HG03558 (cell line): ENCODE measurements around the gene C16orf74.

Source experiments
- ATAC-seq: cut with Tn5 transposase; IDR thresholded peaks from one replicate; pipeline ENCODE4 v1.9.1; 2021; ENCODE audit warnings: moderate number of reproducible peaks; ENCODE audit not compliant: unreplicated experiment; ENCODE audit errors: extremely low read depth

Gene C16orf74

DNA sequence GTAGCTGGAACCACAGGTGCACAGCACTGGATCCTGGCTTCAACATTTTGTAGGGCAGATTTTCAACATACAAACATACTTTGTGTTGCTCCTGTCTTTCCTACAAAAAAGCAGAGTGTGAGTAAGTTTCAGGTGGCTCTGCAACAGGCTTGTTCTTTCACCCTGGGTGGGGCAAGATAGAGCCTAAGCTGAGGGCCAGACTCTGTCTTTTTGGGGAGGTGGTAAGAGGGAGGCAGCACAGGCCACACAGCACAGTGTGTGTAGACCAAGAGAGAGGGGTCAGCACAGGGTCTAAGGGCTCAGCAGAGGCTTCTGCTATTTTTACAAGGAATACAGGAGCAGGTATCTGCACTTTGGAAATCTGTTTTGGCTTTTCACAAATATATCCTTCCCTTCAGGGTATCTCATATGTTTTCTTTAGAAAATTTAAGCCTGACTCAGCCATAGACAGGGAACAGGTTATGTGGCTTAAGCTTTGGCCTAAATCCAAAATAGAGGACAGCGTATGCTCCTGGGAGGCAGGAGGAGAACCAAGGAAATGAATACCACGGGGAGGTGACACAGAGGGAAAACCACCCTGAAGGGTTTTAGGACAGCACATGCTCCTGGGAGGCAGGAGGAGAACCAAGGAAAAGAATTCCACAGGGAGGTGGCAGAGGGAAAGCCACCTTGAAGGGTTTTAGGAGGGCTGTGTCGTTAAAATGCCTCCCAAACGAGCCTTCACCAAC lies 26.9 kb upstream of the C16orf74 start:
- ATAC-seq = no peak

DNA sequence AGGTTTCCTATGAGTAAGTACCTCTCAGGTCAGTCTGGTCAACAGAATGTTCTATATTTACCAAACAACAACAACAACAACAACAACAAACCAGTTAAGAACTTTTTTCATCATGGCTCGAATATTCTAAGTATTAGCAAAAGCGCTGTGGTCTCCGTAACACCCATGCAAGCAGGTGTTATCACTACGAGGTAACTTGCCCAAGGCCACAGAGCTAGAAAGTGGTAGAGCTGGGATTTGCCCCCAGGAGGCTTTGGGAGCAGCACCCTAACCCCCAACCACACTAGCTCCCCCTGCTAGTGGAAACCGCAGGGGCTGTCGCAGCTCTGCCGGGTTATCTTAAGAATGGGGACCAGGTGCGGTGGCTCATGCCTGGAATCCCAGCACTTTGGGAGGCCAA lies 23.9 kb upstream of the C16orf74 start:
- no peak for ATAC-seq

DNA sequence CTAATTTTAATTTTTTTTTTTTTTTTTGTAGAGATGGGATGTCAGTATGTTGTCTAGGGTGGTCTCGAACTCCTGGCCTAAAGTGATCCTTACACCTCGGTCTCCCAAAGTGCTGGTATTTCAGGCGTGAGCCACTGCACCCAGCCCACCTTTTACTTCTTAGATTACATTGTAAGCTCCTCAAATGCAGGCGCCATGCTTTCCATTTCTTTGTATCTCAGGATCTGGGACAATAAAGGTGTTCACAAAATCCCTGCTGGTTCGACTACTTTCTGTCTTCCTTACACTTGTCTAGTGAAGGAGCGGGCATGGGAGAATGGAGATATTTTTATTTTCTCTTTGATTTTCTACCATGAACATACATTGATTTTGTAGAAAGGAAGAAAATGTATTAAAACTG lies 23.2 kb upstream of the C16orf74 start:
- ATAC-seq = no peak

DNA sequence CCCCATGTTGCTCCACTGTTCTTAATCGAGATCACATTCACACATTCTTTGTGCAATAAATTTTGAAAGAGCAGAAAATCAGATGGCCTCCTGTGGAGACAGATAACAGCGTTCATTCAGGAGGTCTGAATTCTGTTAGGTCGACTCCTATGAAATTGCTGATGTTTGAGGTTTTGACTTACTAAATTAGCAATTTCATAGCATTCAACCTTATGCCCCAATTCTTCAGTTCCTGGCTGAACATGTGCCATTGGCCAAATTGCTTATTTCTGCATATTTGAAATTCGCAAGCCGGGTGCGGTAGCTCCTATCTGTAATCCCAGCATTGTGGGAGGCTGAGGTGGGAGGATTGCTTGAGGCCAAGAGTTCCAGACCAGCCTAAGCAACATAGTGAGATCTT lies 22.1 kb upstream of the C16orf74 start:
- ATAC-seq = no peak

DNA sequence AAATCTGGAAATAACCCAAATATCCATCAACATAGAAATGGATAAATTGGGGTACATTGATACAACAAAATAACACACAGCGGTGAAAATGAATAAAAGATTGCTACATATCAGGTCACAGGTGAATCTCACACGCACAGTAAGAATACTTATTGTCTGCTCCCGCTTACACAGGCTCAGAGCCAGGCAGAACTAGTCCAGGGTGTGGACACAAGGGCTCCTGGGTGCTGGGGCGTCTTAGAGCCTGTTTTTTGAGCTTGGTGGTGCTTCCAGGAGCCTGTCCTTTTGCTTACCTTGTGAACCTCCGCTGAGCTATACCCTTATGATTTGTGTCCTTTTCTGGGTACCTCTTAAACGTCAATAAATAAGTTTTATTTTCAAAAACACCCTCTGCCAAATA lies 19.8 kb upstream of the C16orf74 start:
- ATAC-seq = no peak

DNA sequence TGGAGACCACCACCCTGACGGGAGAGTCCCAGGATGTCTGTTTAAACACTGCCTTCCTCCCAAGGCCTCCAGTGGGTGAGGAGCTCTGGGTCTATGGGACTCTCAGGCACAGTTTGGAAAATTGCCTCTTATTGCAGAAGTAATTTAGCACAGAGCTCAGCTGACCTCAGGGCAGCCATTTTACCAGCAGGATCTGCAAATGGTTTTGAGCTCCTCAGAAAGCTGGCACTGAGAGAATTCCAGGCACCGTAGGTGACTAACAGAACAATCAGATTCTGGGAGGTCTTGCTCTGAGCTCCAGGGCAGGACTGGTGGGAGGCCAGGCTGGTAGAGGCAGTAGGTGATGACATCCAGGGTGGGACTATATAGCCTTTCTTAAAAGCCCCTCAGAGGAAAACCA lies 17.3 kb upstream of the C16orf74 start:
- ATAC-seq = no peak

DNA sequence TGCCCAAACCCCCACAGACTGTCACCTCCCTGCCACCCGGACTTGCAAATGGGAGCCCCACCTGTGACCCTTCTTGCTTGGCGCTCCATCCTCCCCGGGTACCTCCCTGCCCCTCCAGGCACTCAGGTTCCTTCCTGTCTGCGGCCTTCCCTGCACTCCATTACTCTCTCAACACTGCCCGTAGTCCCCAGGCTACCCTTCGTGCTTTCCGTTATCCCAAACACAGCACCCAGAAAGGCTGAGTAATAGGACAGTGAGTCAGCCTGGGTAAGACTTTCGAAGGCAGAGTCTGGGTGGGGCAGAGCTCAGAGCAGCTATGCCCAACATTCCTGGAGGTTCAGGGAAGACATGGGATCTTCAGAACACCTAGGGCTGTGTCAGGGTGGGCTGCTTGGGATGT lies 16.6 kb upstream of the C16orf74 start:
- ATAC-seq = no peak

DNA sequence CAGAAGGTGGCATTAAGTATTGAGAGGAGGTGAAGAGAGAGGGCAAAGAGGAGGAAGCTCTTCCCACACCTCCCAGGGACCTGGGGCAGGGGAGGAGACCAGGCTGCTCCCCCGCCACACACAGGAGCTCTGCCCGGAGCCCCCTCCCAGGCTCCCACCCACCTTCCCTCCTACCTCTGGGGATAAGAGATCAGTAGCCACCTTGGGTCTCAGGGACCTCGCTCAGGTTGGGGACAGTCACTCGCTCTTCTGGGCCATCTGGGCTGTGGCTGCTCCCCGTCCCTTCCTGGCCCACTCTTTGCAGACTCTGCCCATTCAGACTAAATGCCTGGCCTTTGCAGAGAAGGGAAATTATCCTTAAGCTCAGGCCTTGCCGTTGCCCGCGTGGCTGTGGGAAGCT lies 14.9 kb upstream of the C16orf74 start:
- ATAC-seq = no peak

DNA sequence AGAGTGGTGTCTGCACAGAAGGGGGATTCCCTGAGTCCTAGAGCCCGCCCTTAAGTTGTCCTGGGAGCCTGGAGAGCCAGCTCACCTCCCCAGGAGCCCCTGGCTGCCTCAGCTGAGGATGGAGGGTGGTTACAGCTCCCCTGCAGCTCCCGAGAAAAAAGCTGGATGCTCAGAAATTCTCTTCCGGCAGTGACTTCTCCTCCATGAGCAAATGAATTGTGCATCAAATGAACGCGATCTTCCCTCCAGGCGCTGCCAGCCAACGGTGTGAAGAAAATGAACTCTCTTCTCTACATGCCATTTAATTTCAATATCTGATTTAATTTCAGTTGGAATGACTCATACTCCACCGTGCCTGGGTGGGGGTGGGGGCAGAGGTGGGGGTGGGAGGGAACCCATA lies 14.3 kb upstream of the C16orf74 start:
- ATAC-seq = no peak

DNA sequence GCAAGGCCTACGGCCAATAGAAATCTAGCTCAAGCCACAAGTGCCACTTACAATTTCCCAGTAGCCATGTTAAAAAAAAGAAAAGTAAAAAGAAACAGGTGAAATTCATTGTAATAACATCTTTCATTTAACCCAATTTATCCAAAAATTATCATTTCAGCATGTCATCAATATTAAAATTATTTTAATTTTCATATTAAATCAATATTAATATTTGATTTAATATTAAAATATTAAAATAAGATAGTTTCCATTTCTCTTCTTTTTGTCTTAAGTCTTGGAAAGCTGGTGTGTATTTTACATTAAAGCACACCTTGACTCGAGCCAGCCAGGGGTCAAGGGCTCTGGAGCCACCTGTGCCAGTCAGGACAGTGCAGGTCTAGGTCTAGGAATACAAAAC lies 12.7 kb upstream of the C16orf74 start:
- no peak for ATAC-seq

DNA sequence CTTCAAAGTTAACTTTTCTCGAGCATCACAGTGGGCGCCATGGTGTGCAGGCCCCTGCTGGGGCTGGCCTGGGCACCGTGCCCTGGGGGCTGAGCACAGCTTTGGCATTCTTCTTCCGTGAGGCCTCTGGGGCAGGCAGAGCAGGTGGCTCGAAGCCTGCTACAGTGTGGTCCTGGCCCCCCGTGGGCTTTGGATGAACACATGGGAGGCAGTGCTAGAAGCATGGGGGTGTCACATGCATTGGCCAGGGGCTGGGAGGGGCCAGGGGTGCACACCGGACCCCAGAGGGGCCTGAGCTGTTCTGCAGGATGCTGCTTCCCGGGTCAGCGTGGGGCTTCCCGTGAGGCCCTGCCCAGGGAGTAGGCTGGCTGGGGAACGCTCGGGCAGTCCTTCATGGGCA lies 12.1 kb upstream of the C16orf74 start:
- ATAC-seq = no peak

DNA sequence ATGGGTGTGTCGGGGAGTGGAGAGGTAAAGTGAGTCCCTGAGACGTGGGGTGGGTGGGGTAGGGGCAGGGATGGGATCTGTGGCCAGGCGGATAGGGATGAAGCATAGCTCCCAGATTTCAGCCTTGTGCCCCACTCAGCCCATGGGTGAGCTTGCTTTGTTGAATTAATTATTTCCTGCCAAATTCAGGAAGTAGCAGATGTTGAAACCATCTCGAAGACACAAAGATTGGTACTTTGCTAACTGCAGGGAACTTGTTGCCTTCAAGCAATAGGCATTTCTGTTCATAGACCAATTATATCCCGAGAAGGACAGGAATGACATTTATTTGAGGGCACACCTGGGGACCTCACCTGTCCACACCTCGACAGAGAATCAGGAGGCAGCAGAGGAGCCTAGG lies 11.0 kb upstream of the C16orf74 start:
- no peak for ATAC-seq

DNA sequence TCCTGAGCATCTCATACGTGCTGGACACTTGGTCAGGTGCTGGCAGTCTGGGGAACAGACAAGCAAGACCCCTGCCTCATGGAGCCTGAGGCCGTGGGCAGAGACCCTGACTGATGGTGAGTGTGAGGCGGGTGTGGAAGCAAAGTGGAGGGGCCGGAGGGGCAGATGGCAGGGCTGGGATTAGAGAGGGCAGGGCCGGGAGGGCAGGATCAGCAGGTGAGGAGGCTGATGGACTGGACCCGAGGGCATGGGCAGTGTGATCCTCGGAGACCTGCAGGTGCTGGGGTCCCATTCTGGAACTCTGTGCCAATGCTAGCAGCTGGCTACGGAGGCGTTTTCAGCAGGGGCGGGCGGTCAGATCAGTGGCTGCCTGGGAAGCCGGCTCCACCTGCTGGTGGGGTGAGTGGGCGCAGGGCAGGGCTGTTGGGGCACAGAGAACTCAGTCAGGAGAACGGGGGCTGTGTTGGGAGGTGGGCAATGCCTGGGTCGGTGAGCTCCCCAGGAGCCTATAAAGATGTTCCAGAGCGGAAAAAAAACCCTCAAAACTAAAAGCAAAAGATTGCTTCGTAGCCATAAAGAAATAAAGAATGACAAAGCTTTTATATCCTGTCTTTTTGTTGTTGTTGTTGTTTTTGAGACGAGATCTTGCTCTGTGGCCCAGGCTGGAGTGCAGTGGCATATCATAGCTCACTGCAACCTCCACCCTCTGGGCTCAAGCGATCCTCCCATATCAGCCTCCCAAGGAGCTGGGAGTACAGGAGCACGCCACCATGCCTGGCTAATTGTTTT lies 8.9 kb upstream of the C16orf74 start:
- ATAC-seq = no peak

DNA sequence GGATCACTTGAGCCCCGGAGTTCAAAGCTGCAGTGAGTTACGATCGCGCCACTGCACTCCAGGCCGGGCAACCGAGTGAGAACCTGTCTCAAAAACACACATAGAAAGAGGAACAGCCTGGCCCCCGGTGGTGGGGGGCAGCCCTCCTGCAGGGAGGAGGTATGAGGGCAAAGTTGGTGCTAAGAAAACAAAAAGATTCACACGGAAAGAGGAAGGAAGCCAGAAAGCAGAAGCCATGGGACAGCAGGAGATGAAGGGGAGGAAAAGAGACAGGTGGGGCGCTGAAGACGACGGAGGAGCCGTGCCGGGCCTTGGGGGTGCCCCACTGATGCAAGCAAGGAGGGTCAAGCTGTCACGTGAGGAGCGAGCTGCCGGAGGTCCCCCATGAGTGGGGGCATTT lies 8.2 kb upstream of the C16orf74 start:
- ATAC-seq = no peak

DNA sequence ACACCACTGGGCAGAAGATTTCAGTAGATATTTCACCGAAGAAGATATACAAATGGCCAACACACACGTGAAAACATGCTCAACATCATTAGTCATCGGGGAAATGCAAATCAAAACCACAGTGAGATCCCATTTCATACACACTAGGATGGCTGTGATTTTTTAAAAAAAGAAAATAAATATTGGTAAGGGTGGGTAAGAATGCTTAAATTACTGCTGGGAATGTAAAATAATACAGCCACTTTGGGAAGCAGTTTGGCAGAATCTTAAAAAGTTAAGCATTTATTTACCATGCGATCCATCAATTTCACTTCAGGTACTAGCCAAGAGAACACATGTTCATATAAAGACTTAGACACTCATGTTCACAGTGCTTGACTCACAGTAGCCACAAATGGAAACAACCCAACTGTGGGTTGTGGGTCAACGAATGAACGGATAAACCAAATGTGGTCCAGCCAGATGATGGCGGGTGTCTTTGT lies 6.5 kb upstream of the C16orf74 start:
- ATAC-seq = no peak

DNA sequence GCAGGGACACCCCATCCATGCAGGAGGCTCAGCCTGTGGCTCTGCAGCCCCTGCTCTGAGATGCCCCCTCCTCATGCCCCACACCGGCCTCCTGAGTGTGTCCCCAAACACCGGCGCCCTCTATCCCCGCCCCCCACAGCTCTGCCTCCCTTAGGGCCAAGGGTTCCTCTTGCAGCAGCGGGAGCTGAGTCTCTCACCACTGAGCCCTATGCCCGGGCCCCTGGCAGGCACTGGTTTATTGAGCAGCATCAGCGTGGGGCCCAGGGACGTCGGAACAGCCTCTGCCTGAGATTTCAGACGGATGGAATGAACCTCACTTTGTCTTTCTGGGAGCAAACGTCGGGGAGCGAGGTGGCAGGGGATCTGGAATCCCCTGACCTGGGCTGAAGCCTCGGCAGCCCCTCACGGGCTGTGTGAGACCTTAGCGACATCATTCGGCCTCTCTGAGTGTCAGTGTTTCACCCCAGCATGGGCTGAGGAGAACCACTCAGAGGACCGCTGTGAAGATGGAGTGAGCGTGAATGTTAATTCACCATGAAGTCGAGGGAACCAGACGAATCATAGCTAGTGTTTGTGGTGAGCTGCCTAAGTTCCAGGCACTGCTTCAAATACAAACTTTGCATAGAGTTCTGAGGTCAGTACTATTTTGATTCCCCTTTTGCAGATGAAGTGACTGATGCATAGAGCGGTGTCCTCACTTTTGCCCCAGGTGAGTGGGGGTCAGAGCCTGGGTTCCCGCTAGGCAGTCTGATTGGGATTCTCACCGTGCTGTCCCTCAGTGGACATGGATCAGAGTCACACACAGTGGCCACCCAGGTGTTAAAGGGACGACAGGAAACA lies 5.3 kb upstream of the C16orf74 start:
- no peak for ATAC-seq

DNA sequence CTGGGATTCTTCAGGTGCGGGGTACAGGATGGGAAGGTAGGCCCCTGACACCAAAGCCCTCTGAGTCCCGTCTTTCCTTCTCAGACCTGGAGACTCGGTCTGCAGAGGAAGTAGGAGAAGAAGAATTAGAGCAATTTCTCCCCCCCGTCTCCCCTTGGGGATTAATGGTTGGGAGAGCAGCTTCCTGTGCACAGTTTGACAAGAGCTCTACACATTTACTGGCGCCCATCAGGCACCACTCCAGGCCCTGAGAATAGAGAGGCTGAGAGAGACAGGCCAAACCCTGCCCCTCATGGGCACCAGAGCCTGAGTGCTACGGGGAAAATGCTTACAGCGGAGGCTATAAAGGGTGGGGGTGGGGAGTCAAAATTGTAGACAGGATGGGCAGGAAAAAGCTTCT lies 3.5 kb upstream of the C16orf74 start:
- ATAC-seq = no peak

DNA sequence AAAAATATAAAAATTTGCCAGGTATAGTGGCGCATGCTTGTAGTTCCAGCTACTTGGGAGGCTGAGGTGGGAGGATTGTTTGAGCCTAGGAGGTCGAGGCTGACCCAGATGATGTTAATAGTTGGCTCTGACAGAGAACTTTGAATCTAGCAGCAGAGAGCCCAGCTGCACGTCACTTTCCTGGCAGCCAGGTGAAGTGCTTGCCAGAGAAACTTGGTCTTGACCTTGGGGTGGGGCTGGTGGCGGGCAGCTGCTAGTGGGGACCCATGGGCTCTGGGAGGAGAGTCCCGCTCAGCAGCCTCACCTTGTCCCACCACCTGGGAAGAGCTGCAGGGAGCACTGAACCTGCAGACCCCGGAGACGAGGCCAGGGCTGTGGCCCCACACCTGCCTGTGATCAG lies 3.1 kb upstream of the C16orf74 start:
- ATAC-seq = no peak

DNA sequence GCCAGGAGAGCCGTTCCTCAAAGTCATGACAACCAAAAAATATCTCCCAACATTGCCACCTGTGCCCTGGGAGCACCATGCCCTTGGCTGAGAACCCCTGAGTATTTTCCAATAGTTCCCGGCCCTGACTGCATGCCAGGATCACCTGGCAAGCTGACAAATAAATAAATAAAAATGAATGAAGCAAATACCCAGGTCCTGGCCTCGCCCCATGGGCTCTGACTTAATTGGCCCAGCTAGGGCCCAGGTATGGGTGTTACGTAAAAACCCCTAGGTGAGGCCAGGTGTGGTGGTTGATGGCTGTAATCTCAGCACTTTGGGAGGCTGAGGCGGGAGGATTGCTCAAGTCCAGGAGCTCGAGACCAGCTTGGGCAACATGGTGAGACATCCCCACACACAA lies 2.7 kb upstream of the C16orf74 start:
- no peak for ATAC-seq

DNA sequence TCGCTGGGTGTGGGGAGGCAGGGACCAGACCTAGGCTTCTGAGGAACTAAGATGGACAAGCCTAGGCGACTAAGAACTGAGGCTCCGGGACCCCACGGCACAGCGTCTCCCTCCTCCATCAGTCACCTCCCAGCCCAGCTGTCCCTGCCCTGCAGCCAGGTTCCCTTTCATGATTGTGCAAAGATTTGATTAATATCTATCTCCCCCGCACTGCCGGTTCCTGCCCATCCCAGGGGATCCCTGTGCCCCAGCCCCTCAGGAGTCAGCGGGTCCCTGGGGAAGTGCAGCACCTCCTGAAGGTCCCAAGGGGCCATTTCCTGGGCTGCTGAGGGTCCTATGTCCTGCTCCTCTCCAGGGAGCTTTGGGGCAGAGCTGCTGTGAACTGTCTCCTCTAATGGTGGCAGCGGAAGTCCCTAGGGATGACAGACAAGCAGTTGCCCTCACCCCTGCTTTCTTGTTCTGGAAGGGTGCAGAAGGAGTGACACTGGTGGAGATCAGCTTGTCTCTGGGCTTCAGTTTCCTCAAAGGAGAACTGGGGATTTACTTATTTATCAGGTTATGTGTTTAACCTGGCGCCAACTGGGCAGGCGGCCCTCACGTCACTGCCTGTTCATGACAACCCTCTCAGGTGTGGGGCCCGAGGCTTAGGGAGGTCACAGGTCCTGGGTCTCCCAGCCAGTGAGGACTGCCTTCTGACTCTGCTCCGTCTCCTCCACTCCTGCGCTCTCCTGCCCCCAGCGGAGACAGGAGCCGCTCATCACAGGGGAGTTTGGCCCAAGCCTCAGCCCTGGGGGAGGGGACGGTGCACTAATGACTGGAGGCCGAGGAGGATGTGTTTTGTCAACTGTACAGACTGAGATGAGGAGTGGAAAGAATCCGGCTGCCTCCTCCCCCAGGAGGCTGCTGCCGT lies 1.9 kb upstream of the C16orf74 start:
- no peak for ATAC-seq
